Measurements from ENCODE around the gene RPTN. TPM values are rescaled to one million over a fixed set of nuclear protein-coding genes. Genes with fewer than 3 reads are reported as not detected.
A peak's percentile ranks its signal among the peaks of the same experiment; 100 is the strongest.
"Not testable (repeated sequence)": the region's sequence is repeated elsewhere in the genome, so short reads cannot be mapped to it uniquely, and the experiment has no call there.

The RPTN gene
- total RNA-seq, 8 experiments from 2014 or later = 0.05 to 0.41 (median 0.23) TPM; not detected in 4

GRCh38 chr1:152153996-152154395, 5.0 kb downstream of the RPTN start:
- ATAC-seq (replicated peaks in 6 of 8) = no peak
- H3K4me3 ChIP-seq = no peak overlapping the region
- in situ Hi-C loops (cut with MboI; ENCODE audit: low pct_unique_long_range_greater_than_20kb in 2 of 9, low sequenced_read_pairs in 9 of 9, unreplicated experiment in 9 of 9) = no loop called here
- no peak overlapping the region for H3K27ac ChIP-seq
- no peaks in the 10 kb centered on the region for H3K4me1 ChIP-seq (replicated peaks in 1 of 2)
- 3 to 60% (median 38%) methylated on average over 1 to 3 of the region's 3 CpGs; no CpG with 5 or more reads in 4 of the 10 experiments for WGBS, 10 experiments

- whole genome bisulfite sequencing, 10 experiments = 0 to 86% (median 20%) methylated on average over 1 to 2 of the region's 2 CpGs; no CpG with 5 or more reads in 1 of the 10 experiments
Observed at GRCh38 chr1:152151646-152152045, 7.4 kb downstream of the RPTN start.

DNA sequence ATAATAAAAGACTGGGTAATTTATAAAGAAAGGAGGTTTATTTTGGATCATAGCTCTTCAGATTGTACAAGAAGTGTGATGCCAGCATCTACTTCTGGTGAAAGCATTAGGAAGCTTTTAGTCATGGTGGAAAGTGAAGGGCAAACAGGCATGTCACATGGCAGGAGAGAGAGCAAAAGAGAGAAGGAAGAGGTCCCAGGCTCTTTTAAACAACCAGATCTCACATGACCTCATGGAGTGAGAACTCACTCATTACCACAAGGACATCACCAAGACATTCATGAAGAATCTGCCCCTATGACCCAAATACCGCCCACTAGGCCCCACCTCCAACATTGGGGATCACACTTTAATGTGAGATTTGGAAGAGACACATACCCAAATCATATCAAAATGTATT, 10.0 kb downstream of the RPTN start:
- no peak for ATAC-seq (replicated peaks in 6 of 8)
- H3K27ac ChIP-seq = no peak overlapping the region
- in situ Hi-C loops (cut with MboI; ENCODE audit: low pct_unique_long_range_greater_than_20kb in 2 of 9, low sequenced_read_pairs in 9 of 9, unreplicated experiment in 9 of 9) = no loop called here
- WGBS, 10 experiments = 0 to 67% (median 35%) methylated on average over 1 of the region's 1 CpG; no CpG with 5 or more reads in 3 of the 10 experiments
- H3K4me1 ChIP-seq (replicated peaks in 1 of 2) = no peaks in the 10 kb centered on the region
- no peak overlapping the region for H3K4me3 ChIP-seq

More at GRCh38 chr1:152151646-152152045, 7.4 kb downstream of the RPTN start:
- Histone ChIP-seq H3K4me1 (replicated peaks in 1 of 2) (no peaks in the 10 kb centered on the region), H3K27ac (no peak overlapping the region), H3K4me3 (no peak overlapping the region)
- no peak for ATAC-seq (replicated peaks in 6 of 8)
- in situ Hi-C loops (cut with MboI; ENCODE audit: low pct_unique_long_range_greater_than_20kb in 2 of 9, low sequenced_read_pairs in 9 of 9, unreplicated experiment in 9 of 9) = no loop called here

DNA sequence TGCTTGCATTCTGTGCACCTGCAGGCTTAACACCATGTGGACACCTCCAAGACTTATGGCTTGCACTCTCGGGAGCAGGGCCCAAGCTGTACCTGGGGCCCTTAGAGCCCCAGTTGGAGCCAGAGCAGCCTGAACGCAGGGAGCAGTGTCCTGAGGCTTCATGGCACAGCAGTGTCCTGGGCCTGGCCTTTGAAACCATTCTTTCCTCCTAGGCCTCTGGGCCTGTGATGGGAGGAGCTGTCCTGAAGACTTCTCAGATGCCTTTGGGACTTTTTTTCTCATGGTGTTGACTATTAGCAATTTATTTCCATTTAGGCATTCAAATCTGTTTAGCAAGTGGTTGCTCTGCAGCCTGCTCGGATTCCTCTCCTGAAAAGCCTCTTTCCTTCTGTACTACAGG, 11.0 kb downstream of the RPTN start:
- H3K4me1 ChIP-seq (replicated peaks in 1 of 2) = no peaks in the 10 kb centered on the region
- WGBS, 10 experiments = 3 to 86% (median 21%) methylated on average over 1 to 3 of the region's 3 CpGs; no CpG with 5 or more reads in 2 of the 10 experiments
- in situ Hi-C loops (cut with MboI; ENCODE audit: low pct_unique_long_range_greater_than_20kb in 2 of 9, low sequenced_read_pairs in 9 of 9, unreplicated experiment in 9 of 9) = no loop called here
- H3K4me3 ChIP-seq = no peak overlapping the region
- ATAC-seq (replicated peaks in 6 of 8) = no peak
- no peak overlapping the region for H3K27ac ChIP-seq

GRCh38 chr1:152145769-152146168, 13.3 kb downstream of the RPTN start:
- WGBS, 10 experiments = 46 to 81% (median 57%) methylated on average over 3 to 4 of the region's 4 CpGs; no CpG with 5 or more reads in 2 of the 10 experiments
- H3K4me3 ChIP-seq = no peak overlapping the region
- H3K4me1 ChIP-seq (replicated peaks in 1 of 2) = no peaks in the 10 kb centered on the region
- no peak overlapping the region for H3K27ac ChIP-seq
- ATAC-seq (replicated peaks in 6 of 8) = no peak
- in situ Hi-C loops (cut with MboI; ENCODE audit: low pct_unique_long_range_greater_than_20kb in 2 of 9, low sequenced_read_pairs in 9 of 9, unreplicated experiment in 9 of 9) = no loop called here

- H3K4me1 ChIP-seq (replicated peaks in 1 of 2); ATAC-seq (replicated peaks in 6 of 8): not testable (repeated sequence)
Observed at GRCh38 chr1:152144674-152145183, 14.3 kb downstream of the RPTN start.

GRCh38 chr1:152143150-152143887, 15.7 kb downstream of the RPTN start:
- ATAC-seq (replicated peaks in 6 of 8) = peak in 3 of 8 experiments; percentile 71 to 89 (median 89)
- Histone ChIP-seq H3K4me1 (replicated peaks in 1 of 2) (no peaks in the 10 kb centered on the region), H3K4me3 (no peak overlapping the region), H3K27ac (no peak overlapping the region)
- 0 to 65% (median 29%) methylated on average over 2 of the region's 2 CpGs; no CpG with 5 or more reads in 1 of the 10 experiments for WGBS, 10 experiments
- in situ Hi-C loops (cut with MboI; ENCODE audit: low pct_unique_long_range_greater_than_20kb in 2 of 9, low sequenced_read_pairs in 9 of 9, unreplicated experiment in 9 of 9) = loop anchor here in 1 of 9 experiments (5.0 kb wide), 1 partner anchor 39 kb away; no protein-coding TSS in a partner anchor

More at GRCh38 chr1:152144674-152145183, 14.3 kb downstream of the RPTN start:
- not testable (repeated sequence) for H3K27ac ChIP-seq, H3K4me3 ChIP-seq
- in situ Hi-C loops (cut with MboI; ENCODE audit: low pct_unique_long_range_greater_than_20kb in 2 of 9, low sequenced_read_pairs in 9 of 9, unreplicated experiment in 9 of 9) = loop anchor here in 1 of 9 experiments (5.0 kb wide), 1 partner anchor 38 kb away; no protein-coding TSS in a partner anchor
- no CpG with 5 or more reads among the region's 25 CpGs for WGBS, 10 experiments

DNA sequence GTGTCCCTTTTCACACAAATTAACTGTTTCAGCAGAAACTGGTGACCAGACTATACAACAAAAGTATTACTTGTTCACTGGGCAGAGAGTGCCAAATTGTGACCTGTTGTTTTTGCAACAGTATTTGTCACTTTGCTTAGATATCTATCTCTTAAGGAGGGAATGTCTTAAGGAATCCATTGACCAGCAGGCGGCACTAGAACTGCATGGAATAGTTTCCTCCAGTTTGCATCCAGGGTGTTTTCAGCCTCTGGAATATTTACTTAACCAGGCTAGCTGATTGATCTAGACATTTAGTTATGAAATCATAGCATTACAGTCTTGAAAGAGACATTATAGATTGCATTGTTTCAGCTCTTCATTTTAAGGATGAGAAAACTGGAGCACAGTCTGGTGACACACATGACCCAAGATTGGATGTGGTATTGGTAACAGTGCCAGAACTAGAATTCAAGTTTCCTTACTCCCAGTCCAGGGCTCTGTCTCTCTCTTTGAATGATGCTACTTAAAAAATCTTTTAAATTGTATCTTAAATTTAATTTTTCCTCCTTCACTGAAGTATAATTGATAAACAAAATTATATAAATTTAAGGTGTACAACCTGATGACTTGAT, 16.9 kb downstream of the RPTN start:
- no peak overlapping the region for H3K4me3 ChIP-seq
- no peaks in the 10 kb centered on the region for H3K4me1 ChIP-seq (replicated peaks in 1 of 2)
- WGBS, 10 experiments = 0% methylated on average over 1 of the region's 1 CpG; no CpG with 5 or more reads in 4 of the 10 experiments
- H3K27ac ChIP-seq = no peak overlapping the region
- ATAC-seq (replicated peaks in 6 of 8) = peak in 4 of 8 experiments; percentile 28 to 86 (median 57)
- in situ Hi-C loops (cut with MboI; ENCODE audit: low pct_unique_long_range_greater_than_20kb in 2 of 9, low sequenced_read_pairs in 9 of 9, unreplicated experiment in 9 of 9) = loop anchor here in 1 of 9 experiments (5.0 kb wide), 1 partner anchor 40 kb away; no protein-coding TSS in a partner anchor

GRCh38 chr1:152137215-152137614, 21.8 kb downstream of the RPTN start:
- no peak overlapping the region for H3K27ac ChIP-seq
- H3K4me3 ChIP-seq = no peak overlapping the region
- ATAC-seq (replicated peaks in 6 of 8) = peak in 2 of 8 experiments; percentile 59 to 85
- in situ Hi-C loops (cut with MboI; ENCODE audit: low pct_unique_long_range_greater_than_20kb in 2 of 9, low sequenced_read_pairs in 9 of 9, unreplicated experiment in 9 of 9) = no loop called here
- H3K4me1 ChIP-seq (replicated peaks in 1 of 2) = no peaks in the 10 kb centered on the region

DNA sequence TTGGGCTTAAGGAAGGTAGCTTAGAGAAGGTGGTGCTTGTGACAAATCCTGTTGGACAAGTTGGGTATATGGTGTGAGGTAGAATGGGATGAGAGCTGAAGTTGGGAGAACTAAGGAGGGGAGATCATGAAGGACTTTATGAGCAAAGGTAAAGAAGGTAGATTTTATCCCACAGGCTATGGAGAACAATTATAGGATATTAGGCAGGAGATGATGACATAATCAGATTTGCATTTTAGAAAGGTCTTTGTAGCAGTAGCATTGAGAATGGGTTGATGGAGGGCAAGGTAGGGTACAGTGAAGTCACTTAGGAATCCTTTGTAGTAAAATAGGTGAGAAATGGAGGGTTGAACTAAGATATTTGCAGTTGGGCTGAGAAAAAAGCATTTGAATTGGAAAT, 28.8 kb downstream of the RPTN start:
- no peak overlapping the region for H3K27ac ChIP-seq
- in situ Hi-C loops (cut with MboI; ENCODE audit: low pct_unique_long_range_greater_than_20kb in 2 of 9, low sequenced_read_pairs in 9 of 9, unreplicated experiment in 9 of 9) = no loop called here
- H3K4me1 ChIP-seq (replicated peaks in 1 of 2) = no peaks in the 10 kb centered on the region
- no peak for ATAC-seq (replicated peaks in 6 of 8)
- H3K4me3 ChIP-seq = no peak overlapping the region

DNA sequence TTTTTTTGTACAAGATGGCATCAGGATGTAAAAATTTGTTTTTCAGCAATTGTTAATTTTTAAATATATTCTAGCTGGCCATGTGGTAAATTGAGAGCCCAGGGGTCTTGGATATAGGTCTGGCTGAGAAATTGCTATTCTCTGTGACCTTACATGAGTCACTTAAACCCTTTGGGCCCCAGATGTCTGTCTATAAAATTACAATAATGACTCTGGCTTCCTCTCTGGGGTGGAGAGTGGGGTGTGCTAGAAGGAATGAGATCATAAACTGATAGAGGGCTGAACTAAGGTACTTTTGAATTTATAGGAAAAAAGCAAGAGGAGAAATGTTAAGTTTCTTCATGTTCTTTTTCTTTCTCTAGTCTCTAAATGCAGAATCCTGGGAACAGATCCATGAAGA, 31.4 kb downstream of the RPTN start:
- peak in 2 of 8 experiments; percentile 99 for ATAC-seq (replicated peaks in 6 of 8)
- in situ Hi-C loops (cut with MboI; ENCODE audit: low pct_unique_long_range_greater_than_20kb in 2 of 9, low sequenced_read_pairs in 9 of 9, unreplicated experiment in 9 of 9) = no loop called here
- no peak overlapping the region for H3K27ac ChIP-seq
- no peaks in the 10 kb centered on the region for H3K4me1 ChIP-seq (replicated peaks in 1 of 2)
- H3K4me3 ChIP-seq = no peak overlapping the region

- 26 to 91% (median 50%) methylated on average over 3 to 6 of the region's 6 CpGs; no CpG with 5 or more reads in 2 of the 10 experiments for WGBS, 10 experiments
- in situ Hi-C loops (cut with MboI; ENCODE audit: low pct_unique_long_range_greater_than_20kb in 2 of 9, low sequenced_read_pairs in 9 of 9, unreplicated experiment in 9 of 9) = no loop called here
- Histone ChIP-seq H3K27ac (no peak overlapping the region), H3K4me1 (replicated peaks in 1 of 2) (no peaks in the 10 kb centered on the region), H3K4me3 (no peak overlapping the region)
- no peak for ATAC-seq (replicated peaks in 6 of 8)
Observed at GRCh38 chr1:152125834-152126443, 33.1 kb downstream of the RPTN start.

DNA sequence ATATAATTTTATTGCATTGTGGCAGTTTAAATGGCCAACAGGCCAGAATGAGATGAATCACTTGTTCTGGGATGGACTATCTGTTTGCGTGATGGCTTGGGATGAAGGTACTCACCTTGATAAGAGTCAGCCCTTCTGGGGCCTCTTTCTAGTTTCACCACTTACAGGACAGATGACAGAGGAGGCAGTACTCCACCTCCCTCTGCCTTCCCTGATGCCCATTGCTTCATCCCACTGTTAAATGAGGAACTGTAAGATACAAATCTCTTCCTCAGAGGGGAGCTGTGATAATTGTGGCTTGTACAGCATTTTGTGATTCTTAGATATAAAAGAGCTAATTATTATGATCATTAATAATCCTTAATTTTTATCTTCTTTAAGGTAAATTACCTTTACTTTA, 40.1 kb downstream of the RPTN start:
- no peak overlapping the region for H3K27ac ChIP-seq
- WGBS, 10 experiments = 43 to 100% (median 71%) methylated on average over 1 of the region's 1 CpG; no CpG with 5 or more reads in 4 of the 10 experiments
- H3K4me1 ChIP-seq (replicated peaks in 1 of 2) = no peaks in the 10 kb centered on the region
- ATAC-seq (replicated peaks in 6 of 8) = no peak
- no peak overlapping the region for H3K4me3 ChIP-seq
- in situ Hi-C loops (cut with MboI; ENCODE audit: low pct_unique_long_range_greater_than_20kb in 2 of 9, low sequenced_read_pairs in 9 of 9, unreplicated experiment in 9 of 9) = no loop called here
